DND-41 (cell line): ENCODE results near the gene TPRX1.
"Not testable (repeated sequence)": the region's sequence is repeated elsewhere in the genome, so short reads cannot be mapped to it uniquely, and the experiment has no call there.

Experiments used
- ATAC-seq: fragments of 200-7000 bp; cut with Tn5 transposase; 3 replicates; pipeline ENCODE4 v1.9.1; 2021; ENCODE audit warnings: low read depth; ENCODE audit not compliant: insufficient read depth
- DNase-seq: peaks from one replicate; pipeline ENCODE4 v3.0.0-alpha.2; 2020
- H2AFZ ChIP-seq: 2 replicates; pipeline ENCODE4 v1.6.0; 2012; ENCODE audit warnings: low read depth, low read length
- H3K27ac ChIP-seq: 2 replicates; pipeline ENCODE4 v1.5.1; 2012; ENCODE audit warnings: low read length, inconsistent platforms
- H3K27me3 ChIP-seq: fragments of 200-600 bp; sonication (generic); 2 replicates; pipeline ENCODE4 v1.6.0; 2012; ENCODE audit warnings: low read length, mild to moderate bottlenecking, inconsistent platforms; ENCODE audit not compliant: insufficient read depth, poor library complexity
- H3K36me3 ChIP-seq: 2 replicates; pipeline ENCODE4 v1.5.1; 2012; ENCODE audit warnings: low read length, inconsistent platforms; ENCODE audit not compliant: insufficient read depth
- H3K4me1 ChIP-seq: 2 replicates; pipeline ENCODE4 v1.5.1; 2012; ENCODE audit warnings: mild to moderate bottlenecking, low read length; ENCODE audit not compliant: insufficient read depth
- H3K4me2 ChIP-seq: 2 replicates; pipeline ENCODE4 v1.6.0; 2012; ENCODE audit warnings: mild to moderate bottlenecking, moderate library complexity, low read length, inconsistent platforms; ENCODE audit not compliant: insufficient read depth
- H3K4me3 ChIP-seq, 2 experiments: fragments of 200-600 bp in 1 of 2; shearing (Covaris generic) in 1 of 2; 2 replicates each; pipeline ENCODE4 v1.5.1; 2012 to 2016; ENCODE audit warnings: inconsistent platforms in 2 of 2, low read length in 2 of 2, mild to moderate bottlenecking in 2 of 2, low read depth in 1 of 2, moderate library complexity in 1 of 2
- H3K79me2 ChIP-seq: 2 replicates; pipeline ENCODE4 v1.6.0; 2012; ENCODE audit warnings: low read length, inconsistent platforms; ENCODE audit not compliant: insufficient read depth
- H3K9ac ChIP-seq: 2 replicates; pipeline ENCODE4 v1.6.0; 2012; ENCODE audit warnings: low read depth, mild to moderate bottlenecking, inconsistent platforms, low read length, moderate library complexity
- H3K9me3 ChIP-seq: 2 replicates; pipeline ENCODE4 v1.5.1; 2012; ENCODE audit warnings: low read length, moderate library complexity, mild to moderate bottlenecking, inconsistent platforms; ENCODE audit not compliant: insufficient read depth, severe bottlenecking
- H4K20me1 ChIP-seq: 2 replicates; pipeline ENCODE4 v1.6.0; 2012; ENCODE audit warnings: low read length; ENCODE audit not compliant: insufficient read depth
- EZH2 ChIP-seq: IDR thresholded peaks from 3 replicates; pipeline ENCODE4 v1.6.1; 2012; ENCODE audit warnings: borderline replicate concordance, low read depth, mild to moderate bottlenecking, moderate library complexity, low read length, inconsistent platforms; ENCODE audit not compliant: severe bottlenecking
- TF ChIP-seq, protein P1 (sequence below): IDR thresholded peaks from 2 replicates; pipeline ENCODE4 v1.5.1; 2012; ENCODE audit warnings: borderline replicate concordance, low read length, moderate library complexity, mild to moderate bottlenecking; ENCODE audit not compliant: poor library complexity, severe bottlenecking; ENCODE audit errors: extremely low read depth

Gene TPRX1

DNA sequence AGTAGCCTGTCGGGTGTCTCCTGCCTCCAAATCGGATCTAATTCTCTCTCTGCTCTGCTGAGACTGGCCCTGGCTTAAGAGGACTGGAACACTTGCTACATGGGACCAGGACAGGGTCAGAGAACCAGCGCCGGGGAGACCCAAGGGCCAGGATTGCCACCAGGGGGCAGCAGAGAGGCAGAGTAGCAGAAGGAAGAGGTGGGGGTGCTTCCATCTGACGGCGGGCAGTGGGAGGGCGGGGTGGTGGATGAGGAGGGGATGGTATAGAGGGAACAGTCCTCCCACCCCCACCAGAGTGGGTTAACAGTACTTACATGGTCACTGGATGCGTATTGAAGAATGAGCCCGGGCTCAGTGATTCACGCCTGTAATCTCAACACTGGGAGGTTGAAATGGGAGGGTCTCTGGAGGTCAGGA lies 13.9 kb downstream of the TPRX1 start:
- no peaks in the 10 kb centered on the region; the same call in 1 of the 2 replicates for H3K36me3 ChIP-seq
- H3K27me3 ChIP-seq: no peaks in the 10 kb centered on the region
- H3K9me3 ChIP-seq: peaks cover 6% of the 10 kb centered on the region
- no peaks in the 10 kb centered on the region for H3K79me2 ChIP-seq
- H3K4me3 ChIP-seq: no peak overlapping the region
- H2AFZ ChIP-seq: no peak overlapping the region
- no peak overlapping the region for H3K9ac ChIP-seq
- peak; percentile 92 for ATAC-seq
- TF ChIP-seq EZH2: no peak
- TF ChIP-seq, protein P1, sequence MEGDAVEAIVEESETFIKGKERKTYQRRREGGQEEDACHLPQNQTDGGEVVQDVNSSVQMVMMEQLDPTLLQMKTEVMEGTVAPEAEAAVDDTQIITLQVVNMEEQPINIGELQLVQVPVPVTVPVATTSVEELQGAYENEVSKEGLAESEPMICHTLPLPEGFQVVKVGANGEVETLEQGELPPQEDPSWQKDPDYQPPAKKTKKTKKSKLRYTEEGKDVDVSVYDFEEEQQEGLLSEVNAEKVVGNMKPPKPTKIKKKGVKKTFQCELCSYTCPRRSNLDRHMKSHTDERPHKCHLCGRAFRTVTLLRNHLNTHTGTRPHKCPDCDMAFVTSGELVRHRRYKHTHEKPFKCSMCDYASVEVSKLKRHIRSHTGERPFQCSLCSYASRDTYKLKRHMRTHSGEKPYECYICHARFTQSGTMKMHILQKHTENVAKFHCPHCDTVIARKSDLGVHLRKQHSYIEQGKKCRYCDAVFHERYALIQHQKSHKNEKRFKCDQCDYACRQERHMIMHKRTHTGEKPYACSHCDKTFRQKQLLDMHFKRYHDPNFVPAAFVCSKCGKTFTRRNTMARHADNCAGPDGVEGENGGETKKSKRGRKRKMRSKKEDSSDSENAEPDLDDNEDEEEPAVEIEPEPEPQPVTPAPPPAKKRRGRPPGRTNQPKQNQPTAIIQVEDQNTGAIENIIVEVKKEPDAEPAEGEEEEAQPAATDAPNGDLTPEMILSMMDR: peak; percentile 97
- DNase-seq: peak; percentile 81
- H3K4me2 ChIP-seq: no peak overlapping the region
- no peak overlapping the region for H3K27ac ChIP-seq
- no peaks in the 10 kb centered on the region for H3K4me1 ChIP-seq
- H4K20me1 ChIP-seq: no peaks in the 10 kb centered on the region

DNA sequence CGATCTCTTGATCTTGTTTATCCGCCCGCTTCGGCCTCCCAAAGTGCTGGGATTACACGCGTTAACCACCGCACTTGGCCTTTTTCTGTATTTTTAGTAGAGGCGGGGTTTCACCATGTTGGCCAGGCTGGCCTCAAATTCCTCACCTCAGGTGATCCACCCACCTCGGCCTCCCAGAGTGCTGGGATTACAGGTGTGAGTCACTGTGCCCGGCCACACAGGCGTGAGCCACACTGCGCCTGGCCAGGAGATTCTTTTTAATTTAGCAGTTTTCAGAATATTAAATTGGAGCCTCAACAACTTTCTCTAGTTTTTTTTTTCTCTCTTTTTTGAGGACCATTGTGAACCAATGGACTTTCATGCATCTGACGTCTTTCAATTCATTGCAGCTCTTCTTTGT lies 14.5 kb downstream of the TPRX1 start:
- not testable (repeated sequence) for H3K27me3 ChIP-seq, H3K79me2 ChIP-seq, H3K27ac ChIP-seq, H2AFZ ChIP-seq, H3K36me3 ChIP-seq, H3K4me1 ChIP-seq, ATAC-seq, H3K9me3 ChIP-seq, H3K4me2 ChIP-seq, DNase-seq, H3K9ac ChIP-seq, H3K4me3 ChIP-seq, H4K20me1 ChIP-seq

DNA sequence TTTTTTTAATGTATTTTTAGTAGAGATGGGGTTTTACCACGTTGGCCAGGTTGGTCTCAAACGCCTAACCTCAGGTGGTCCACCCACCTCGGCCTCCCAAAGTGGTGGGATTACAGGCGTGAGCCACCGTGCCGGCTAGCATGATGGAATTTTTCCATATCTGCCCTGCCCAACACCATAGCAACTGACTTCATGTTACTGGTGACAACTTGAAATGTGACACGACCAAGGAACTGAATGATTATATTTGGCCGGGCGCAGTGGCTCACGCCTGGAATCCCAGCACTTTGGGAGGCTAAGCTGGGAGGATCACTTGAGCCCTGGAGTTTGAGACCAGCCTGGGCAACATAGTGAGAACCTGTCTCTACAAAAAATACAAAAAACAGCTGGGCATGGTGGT lies 17.0 kb downstream of the TPRX1 start:
- not testable (repeated sequence) for H3K4me1 ChIP-seq, H3K4me3 ChIP-seq, H4K20me1 ChIP-seq, H3K4me2 ChIP-seq, ATAC-seq, H3K79me2 ChIP-seq, DNase-seq, H3K27ac ChIP-seq, H3K9me3 ChIP-seq, H3K27me3 ChIP-seq, H3K36me3 ChIP-seq, H3K9ac ChIP-seq, H2AFZ ChIP-seq

DNA sequence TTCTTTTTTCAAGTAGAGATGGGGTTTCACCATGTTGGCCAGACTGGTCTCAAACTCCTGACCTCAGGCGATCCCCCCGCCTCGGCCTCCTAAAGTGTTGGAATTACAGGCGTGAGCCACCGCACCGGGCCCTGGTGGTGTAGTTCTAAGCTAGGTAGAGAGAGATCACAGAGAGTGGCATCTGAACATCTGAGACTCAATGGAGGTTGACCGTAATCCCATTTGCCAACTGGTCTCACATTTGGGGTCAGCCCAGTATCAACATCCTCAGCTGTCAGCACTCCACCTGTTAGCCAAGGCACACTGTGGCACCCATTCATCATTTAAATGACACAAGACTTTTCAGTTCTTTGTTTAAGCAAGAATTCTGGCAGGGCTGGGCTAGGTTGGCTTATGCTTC lies 17.8 kb downstream of the TPRX1 start:
- no peak overlapping the region for H3K4me2 ChIP-seq
- TF ChIP-seq EZH2: no peak
- TF ChIP-seq, protein P1: no peak
- H3K79me2 ChIP-seq: no peaks in the 10 kb centered on the region
- H3K27me3 ChIP-seq: no peaks in the 10 kb centered on the region
- peaks cover 4% of the 10 kb centered on the region for H4K20me1 ChIP-seq
- no peak overlapping the region for H3K27ac ChIP-seq
- H3K9ac ChIP-seq: no peak overlapping the region
- DNase-seq (no peak), ATAC-seq (no peak)
- no peak overlapping the region for H2AFZ ChIP-seq
- peaks cover 5% of the 10 kb centered on the region for H3K36me3 ChIP-seq
- H3K9me3 ChIP-seq: no peaks in the 10 kb centered on the region
- no peak overlapping the region for H3K4me3 ChIP-seq
- no peaks in the 10 kb centered on the region for H3K4me1 ChIP-seq
